Tongue (tissue), 2 donors: ENCODE measurements around the gene LRTM1. TPM values are rescaled to one million over a fixed set of nuclear protein-coding genes. Genes with fewer than 3 reads are reported as not detected.

Experiments used
- DNase-seq: peaks from one replicate; pipeline ENCODE4 v3.0.0-alpha.2; 2015
- total RNA-seq: library from RNA; depleted of rRNA; stranded (reverse); fragments of >200 nt; gene quantifications from one replicate; pipeline ENCODE4 v1.2.3, GENCODE V29; 2014

The LRTM1 gene
- 84.2 TPM for total RNA-seq

GRCh38 chr3:54928046-54928770, at the start of gene LRTM1:
TSS of gene LRTM1 (minus strand) at chr3:54928059. CDS start at chr3:54927911, 148 bp downstream.
- peak; percentile 86 for DNase-seq

GRCh38 chr3:54977439-54977838, 49.6 kb upstream of the LRTM1 start:
- DNase-seq = no peak

DNA sequence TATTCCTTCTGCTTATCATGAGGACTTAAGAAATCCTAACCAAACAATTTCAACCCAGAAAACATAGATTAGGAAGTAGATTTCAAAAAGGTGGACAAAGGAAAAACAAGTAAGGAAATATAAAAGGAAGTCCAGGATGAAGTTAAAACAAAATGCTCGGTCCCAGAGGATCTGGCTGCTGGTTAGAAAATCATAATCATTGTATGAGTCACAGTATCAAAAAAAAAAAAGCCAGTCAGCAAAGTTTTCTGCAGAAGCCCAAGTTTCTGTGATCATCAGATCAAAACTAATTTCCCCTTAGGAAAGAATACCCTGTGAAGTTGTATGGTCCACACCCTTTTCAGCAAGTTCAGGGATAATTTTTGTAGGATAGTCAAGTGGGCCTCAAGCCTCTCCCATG, 43.0 kb upstream of the LRTM1 start:
- DNase-seq = no peak

DNA sequence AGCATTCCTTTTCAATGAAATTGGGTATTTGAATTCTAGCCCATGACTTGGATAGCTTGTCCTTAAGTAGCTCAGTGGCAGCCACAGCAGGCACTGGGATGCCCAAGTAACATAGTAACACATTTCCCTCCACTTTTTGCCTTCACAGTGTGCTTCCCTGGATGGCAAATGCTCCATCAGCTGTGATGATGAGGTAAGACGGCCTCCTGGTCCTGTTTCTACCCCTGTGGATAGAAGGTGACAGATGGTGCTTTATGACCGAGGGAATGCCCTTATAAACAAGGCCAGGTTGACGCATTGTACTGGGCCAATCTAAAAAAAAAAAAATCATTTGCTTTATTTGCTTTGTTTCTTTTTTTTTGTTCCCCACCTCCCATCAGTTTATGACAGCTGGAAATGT, 41.8 kb upstream of the LRTM1 start:
- no peak for DNase-seq

GRCh38 chr3:54968546-54969172, 40.8 kb upstream of the LRTM1 start:
- DNase-seq = no peak

DNA sequence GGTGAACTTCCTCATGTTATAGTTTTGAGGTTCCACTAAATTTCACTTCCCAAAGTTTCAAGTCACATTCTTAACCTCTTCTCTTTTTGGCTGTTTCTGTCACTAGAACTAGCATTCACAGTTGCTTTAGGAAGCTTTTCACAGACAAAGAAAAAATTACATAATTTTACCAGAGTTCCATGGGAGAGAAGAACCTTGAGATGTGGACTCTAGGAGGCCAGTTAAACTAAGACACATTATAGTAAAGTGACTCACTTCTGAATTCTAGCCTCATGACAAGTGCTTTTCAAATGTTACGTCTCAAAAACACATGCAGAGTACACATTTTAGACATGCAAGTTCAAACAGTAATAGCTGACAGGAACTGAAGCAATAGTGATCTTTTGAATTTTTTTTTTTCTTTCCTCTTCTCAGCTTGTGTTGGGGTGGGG, 39.9 kb upstream of the LRTM1 start:
- DNase-seq = no peak

DNA sequence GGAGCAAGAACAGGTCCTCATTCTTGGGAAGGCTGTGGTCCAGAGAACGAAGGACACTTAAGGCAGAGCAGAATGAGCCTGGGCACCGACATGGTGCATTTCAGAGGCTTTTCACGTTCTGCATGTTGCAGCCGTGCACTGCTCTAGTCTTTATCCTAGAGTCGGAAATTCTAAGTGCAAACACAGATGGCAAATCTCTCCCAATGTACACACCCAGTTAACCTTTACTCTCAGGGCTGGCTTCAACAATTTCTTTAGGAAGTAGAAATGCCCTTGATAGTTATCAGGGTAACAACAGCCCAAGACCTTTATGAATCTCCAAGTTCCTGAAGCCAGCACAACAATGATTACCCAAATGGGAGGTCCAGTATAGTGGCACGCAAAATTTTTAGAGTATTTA, 39.1 kb upstream of the LRTM1 start:
- no peak for DNase-seq

DNA sequence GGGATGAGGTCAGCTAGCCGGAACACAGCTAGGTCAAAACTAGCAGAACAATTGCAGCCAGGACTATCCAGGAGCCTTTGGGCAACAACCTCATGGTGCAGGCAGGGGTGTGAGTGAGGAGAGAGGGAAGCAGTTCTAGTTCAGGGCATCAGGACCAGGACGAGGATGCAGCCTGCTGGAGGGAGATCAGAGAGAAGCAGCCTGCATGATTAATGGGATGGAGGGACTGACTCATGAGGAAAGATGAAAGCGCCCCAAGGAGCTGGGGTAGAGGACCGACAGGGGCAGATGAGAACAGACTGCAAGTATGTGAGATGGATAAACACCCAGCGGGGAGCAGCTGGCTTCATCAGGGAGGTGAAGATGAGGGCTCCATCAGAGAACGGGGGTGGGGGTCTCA, 37.9 kb upstream of the LRTM1 start:
- DNase-seq = no peak

- DNase-seq = no peak
These were observed 36.2 kb upstream of the LRTM1 start for GRCh38 chr3:54964081-54964480.

DNA sequence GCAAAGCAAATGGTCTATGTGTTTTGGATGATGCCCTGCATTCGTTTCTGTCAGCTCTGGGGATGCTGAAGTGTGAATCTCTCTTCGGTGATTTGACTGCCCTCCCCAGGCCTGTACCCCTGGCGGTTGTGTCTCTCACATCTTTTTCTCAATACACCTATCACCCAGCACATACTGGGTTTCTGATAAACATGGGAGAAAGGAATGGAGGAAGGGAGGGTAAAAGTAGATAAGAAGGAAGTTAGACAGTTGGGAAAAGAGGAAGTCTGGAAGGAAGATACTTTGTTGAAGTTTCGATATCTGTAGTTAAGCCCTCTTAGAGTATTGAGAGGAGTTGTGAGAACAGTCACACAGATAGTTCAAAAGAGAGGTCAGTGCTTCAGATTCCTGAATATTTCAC, 35.8 kb upstream of the LRTM1 start:
- no peak for DNase-seq

GRCh38 chr3:54962200-54962599, 34.3 kb upstream of the LRTM1 start:
- no peak for DNase-seq

DNA sequence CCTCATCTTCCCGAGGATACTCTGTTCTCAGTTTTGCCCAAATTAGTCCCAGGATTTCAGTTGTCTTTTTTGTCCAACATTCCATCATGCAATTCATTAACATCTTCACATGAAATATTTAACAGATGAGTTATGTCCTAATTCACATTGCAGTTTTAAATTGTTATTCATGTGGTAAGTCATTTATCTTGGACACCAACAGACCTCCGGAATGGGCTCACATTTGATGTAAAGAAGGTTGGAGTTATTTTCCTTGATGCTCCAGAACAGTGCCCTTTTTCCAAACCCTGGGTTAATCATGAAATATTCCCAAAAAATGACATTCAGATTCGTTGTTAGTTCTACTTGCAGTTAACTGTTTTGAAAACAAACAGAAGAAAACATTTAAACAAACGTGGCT, 32.8 kb upstream of the LRTM1 start:
- no peak for DNase-seq

DNA sequence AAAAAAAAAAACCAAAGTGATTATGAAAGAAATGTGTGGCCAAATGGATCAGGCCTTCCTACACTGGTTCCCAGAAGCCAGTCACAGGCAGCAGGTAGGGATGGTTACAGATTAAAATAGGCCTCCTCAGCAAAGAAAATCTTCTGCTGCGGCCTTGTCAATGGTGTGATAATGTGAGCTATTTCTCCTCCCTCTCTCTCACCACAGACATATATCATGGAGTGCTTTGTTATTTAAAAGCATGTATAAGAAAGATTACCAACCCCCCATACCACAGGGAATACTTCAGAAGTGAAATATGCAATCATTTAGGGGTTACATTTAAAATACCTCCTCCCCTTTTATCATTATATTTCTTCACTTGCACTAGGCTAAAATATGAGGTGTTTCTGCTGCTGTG, 32.2 kb upstream of the LRTM1 start:
- DNase-seq = no peak

DNA sequence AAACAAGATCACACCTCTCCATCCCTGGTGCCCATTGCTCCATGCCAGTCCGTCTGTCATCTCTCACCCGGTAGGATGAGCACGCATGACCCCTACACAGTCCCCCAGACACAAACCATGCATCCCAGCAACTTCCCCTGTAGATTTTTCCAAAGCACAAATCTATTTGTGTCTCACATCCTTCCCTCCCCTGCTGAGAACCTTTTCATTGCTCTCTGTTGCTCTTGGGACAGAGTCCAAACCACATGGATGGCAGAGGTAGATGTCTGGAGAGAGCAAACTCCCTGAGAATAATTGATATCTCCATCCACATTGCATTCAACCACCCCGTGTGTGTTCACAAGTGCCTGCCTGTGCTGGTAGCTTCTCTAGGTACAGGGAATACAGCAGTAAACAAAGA, 29.9 kb upstream of the LRTM1 start:
- DNase-seq = no peak

- no peak for DNase-seq
These were observed 28.1 kb upstream of the LRTM1 start for GRCh38 chr3:54955941-54956340.

- no peak for DNase-seq
These were observed 27.6 kb upstream of the LRTM1 start for GRCh38 chr3:54955496-54955895.

GRCh38 chr3:54954521-54954920, 26.7 kb upstream of the LRTM1 start:
- DNase-seq = no peak

DNA sequence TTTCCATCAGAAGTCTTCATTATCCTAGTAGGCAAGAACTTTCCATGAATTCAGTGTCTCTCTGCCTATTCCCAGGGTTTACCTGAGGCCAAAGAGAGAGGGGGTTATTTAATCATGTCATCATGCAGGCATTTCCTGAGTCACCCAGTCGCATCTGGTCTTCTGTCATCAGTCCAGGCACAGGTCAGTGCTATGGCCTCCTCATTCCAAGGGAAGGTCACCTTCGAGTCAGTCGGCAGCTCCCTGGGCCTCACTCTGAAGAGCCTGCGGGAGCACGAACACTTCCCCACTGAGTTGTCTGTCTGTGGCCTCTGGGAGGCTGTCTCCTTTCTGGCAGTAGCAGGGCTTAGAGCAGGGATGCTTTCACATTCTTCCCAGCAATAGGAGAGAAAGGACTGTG, 26.2 kb upstream of the LRTM1 start:
- peak; percentile 57 for DNase-seq

- DNase-seq = peak; percentile 85
These were observed 23.5 kb upstream of the LRTM1 start for GRCh38 chr3:54951405-54951804.

DNA sequence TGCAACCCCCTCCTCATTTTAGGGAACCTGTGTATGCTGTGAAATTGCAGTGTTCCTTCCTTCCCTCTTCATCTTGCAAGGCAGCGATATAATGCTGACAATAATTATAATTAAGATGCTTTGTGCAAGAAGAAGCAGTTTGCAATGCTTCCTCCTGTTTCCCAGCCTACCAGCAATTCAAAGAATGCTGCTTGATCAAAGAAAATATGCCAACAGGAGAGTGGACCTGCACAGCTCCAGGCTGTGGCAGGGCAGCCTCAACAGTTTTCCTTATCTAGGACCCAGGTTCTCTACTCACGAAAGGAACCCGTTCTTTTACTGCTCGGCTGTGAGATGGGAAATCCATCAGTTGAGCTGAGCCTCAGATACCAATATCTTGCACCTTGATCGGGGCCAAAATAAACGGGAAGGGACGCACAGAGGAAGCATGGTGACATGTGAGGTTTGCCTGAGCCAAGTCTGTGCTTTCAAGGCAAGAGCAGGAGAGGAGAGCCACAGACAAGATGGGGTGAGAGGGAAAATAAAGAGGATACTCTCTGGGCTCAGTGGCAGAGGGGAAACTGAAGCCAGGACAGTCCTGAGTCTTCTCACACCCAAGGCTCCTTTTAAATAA, 22.6 kb upstream of the LRTM1 start:
- no peak for DNase-seq

DNA sequence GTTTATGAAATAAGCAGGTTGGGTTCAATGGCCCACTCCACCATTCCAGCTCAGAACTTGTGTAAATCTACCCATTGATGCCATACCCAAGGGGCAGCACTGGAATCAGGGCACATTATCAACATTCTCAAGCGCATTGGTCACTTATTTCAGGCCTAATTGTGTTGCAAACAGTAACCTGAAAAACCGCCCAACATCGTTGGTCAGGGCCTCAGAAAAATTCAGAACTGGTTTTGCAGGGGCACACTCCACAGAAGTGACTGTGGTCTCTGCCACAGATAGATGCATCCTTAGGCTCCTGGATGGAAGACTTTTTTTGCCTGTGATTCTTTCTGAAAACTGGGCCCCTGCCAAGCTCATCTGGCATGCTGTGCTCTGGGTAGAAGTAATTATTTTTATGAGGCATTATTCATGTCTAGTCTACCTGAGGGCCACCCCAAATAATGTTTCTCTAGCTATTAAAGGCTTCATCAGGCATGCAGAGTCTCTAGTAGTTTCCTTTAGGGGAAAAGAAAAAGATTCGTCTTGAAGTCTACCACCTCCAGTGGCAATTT, 21.7 kb upstream of the LRTM1 start:
- DNase-seq = no peak

DNA sequence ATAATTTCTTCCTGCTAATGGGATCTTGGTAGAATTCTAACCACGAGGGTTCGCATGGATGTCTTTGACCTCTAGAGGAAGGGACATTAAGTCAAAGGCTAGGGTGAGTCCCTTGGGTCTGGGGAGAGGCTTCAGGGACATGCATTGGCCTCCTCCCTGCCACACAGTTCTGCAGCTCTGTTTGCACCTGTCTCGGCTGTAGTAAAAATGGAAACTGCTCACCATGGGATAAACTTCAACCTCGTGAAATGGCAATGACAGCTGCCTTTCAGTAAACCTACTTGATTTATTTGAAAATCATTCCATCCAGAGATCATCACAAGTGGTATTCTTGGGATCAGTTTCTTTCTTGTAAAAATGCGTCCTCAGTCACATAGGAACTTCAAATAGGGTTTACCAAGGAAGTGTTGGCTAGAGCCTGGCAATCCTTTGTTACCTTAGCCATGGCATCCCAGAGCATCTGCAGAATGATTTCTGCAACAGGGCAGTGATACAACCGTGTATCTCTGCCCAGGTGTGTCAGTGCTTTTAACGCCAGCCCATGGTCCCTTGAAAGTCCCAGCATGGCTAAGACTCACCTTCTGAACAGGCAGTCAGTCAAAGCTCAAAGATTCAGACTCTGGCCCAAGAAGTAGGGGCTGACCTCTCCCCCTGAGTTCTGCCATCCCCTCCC, 14.0 kb upstream of the LRTM1 start:
- DNase-seq = peak; percentile 48

GRCh38 chr3:54940971-54941370, 13.1 kb upstream of the LRTM1 start:
- DNase-seq = peak; percentile 43
